HG03175 (cell line): ENCODE results near the gene DDX47.

Experiments
- ATAC-seq: cut with Tn5 transposase; IDR thresholded peaks from one replicate; pipeline ENCODE4 v1.9.1; 2021; ENCODE audit warnings: mild to moderate bottlenecking, moderate library complexity; ENCODE audit not compliant: unreplicated experiment

DDX47 gene

DNA sequence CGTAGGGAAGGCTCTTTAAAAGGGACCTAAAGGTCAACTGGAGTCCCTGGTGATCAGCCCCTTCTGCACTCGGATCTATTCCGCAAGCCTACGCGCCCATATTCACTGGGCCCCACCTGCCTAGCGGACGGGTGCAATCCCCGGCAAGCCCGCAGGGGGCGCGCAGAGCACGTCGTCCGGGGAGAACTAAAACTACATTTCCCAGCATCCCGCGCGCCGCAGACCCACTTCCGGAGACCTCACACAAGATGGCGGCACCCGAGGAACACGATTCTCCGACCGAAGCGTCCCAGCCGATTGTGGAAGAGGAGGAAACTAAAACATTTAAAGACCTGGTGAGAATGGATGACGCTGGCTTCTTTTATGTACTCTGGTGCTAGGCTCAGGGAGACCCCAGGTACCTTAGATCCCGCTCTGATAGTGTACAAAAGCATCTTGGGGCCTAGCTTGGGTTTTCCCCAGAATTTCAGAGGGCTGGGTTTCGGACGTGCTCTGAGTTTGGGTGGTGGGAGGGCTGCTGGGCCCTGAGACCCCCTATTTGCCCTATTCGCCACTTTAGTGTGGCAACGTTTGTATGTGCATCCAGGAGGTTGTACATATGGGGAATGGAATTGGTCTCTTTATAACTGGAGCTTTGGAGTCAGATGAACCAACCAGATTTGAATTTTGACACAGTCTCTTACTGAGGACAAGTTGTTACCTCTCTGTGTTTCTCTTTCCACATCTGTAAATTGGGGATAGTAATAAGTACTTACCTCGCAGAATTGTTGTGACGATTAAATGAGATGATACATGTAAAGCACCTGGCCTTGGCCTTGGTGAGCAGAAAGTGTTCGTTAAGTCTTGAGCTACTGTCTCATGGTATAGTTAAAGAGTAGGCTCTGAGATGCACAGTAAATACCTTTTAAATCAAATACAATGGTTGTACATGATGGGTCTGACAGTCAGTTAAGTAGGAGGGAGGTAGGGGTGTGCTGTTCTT is at the start of gene DDX47:
Gene DDX47 (plus strand): TSS at position 227 of the 982 bp plus-strand sequence. CDS start 22 bp downstream, at position 249.
- ATAC-seq, result peak; percentile 80

DNA sequence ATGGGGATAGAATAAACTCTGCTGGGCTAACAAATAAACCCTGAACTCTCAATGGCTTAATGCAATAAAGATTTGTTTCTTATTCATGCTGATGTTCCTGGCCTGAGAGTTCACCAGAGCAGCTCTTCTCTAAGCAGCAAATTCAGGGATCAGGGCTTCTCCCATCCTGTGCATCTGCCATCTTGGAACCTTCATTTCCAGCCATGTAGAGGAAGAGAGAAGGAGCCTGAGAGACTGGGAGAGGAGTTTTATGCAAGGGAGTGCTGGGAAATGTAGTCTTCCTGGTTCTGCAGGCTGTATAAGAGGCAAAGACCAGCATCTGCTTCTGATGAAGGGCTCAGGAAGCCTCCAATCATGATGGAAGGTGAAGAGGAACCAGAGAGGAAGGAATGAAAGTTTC is 48.3 kb upstream of the DDX47 start:
- ATAC-seq, result no peak

DNA sequence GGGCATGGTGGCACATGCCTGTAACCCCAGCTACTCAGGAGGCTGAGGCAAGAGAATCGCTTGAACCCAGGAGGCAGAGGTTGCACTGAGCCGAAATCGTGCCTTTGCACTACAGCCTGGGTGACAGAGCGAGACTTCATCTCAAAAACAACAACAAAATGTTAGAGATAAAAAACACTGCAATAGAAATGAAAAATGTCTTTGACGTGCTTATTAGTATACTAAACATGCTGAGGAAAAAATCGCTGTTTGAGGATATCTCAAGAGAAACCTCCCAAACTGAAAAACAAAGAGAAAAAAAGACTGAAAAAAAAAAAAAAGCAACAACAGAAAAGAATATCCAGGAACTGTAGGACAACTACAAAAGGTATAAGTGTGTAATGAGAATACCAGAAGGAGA is 42.9 kb upstream of the DDX47 start:
- ATAC-seq, result no peak

- ATAC-seq, result no peak
Observed at GRCh38 chr12:12774791-12775190, 38.4 kb upstream of the DDX47 start.

- ATAC-seq, result no peak
Observed at GRCh38 chr12:12776261-12776660, 36.9 kb upstream of the DDX47 start.

GRCh38 chr12:12777092-12777491 is 36.1 kb upstream of the DDX47 start:
- no peak for ATAC-seq

- no peak for ATAC-seq
Observed at GRCh38 chr12:12779007-12779406, 34.1 kb upstream of the DDX47 start.

GRCh38 chr12:12779529-12779928 is 33.6 kb upstream of the DDX47 start:
- ATAC-seq, result no peak

DNA sequence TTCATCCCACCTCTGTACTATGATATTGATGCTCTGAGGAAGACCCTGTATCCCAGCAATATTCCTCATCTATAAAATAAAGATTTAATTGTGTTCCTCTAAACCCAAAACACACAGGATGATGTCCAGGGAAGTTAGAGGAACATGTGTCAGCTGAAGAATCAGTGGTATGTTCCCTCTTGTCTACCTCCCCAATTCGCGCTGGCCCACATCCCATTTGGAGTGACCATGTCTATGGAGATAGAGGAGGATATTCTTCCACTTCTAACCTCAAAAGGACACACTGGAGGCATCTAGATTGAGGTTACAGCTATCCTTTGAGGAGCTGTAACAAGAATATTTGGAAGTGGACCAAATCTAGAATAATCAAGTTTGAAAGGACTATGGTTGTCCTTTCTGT is 29.0 kb upstream of the DDX47 start:
- no peak for ATAC-seq

DNA sequence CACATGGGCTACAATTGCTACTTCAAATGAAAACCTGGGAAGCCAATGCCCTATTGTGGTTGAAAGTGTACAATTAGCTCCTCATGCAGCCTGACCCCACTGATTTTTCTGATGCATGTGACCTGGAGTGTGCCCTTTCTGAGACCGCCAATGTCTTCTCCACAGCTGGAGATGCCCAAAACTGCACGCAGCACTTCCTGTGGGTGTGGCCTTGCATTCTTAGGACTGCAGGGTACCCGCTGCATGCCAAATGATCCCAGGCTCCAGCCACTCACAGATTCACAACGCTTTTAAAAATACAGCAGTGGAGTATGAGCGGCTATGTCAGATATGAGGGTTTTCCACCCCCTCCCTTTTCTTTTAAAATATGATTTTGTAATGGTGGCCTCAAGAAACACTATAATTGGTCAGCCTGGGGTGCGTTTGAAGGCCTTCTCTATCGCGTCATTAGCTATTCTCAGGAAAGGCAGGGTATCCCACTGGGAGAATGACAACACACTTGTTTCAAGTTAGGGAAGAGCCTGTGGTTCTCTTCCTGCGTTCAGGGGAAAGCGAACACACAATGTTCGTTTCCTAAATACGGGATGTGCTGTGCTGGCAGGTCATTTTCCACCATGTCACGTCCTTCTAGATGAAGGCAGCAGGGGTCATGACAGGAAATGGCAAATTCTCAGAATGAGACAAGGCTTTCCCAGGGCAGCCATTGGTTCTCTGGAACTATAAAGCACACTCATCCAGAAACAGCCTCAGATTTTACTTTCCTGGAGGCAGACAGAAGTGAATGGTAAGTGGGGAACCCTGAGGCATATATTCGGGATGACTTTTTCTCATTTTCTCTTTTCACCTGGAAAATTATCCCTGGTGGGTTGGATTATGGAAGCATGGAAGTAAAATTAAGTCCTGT is 28.0 kb upstream of the DDX47 start, which contains the start of gene APOLD1:
Gene APOLD1 (plus strand): TSS at position 749 of the 904 bp plus-strand sequence. CDS start 33 bp downstream, at position 782.
- ATAC-seq, result no peak

GRCh38 chr12:12786351-12786705 is 26.8 kb upstream of the DDX47 start:
- ATAC-seq, result peak; percentile 2

DNA sequence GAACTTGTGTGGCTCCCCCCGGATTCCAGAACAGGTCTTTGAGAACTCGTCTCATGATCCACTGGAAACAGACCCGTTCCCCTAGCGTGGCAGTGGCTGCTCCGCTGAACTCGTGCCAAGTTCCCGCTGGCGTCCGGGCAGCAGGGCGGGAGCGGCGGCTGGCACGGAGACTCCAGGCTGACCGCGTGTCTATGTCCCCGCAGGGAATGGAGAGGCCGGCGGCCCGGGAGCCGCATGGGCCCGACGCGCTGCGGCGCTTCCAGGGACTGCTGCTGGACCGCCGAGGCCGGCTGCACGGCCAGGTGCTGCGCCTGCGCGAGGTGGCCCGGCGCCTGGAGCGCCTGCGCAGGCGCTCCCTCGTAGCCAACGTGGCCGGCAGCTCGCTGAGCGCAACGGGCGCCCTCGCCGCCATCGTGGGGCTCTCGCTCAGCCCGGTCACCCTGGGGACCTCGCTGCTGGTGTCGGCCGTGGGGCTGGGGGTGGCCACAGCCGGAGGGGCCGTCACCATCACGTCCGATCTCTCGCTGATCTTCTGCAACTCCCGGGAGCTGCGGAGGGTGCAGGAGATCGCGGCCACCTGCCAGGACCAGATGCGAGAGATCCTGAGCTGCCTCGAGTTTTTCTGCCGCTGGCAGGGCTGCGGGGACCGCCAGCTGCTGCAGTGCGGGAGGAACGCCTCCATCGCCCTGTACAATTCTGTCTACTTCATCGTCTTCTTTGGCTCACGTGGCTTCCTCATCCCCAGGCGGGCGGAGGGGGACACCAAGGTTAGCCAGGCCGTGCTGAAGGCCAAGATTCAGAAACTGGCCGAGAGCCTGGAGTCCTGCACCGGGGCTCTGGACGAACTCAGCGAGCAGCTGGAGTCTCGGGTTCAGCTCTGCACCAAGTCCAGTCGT is 26.2 kb upstream of the DDX47 start:
- ATAC-seq, result peak; percentile 87

DNA sequence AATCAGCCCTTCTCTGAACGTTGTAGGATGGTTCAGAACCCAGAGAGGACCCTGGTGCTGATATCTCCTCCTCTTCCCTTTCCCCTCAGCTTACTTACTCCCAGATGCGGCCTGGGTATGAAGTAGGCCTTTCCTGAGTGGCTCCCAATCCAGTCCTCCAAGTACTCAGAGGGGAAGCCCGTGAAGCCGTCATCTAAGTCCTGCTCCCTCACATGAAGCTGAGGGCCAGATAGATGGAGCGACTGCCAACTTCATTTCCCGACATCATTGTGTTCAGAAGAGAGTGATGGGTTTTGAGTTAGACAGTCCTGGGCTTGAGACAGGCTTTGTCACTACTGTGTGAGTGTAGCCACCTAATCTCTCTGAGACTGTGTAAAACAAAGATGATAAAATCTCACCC is 25.0 kb upstream of the DDX47 start:
- no peak for ATAC-seq

GRCh38 chr12:12788675-12789368 is 24.3 kb upstream of the DDX47 start:
- ATAC-seq, result peak; percentile 62

DNA sequence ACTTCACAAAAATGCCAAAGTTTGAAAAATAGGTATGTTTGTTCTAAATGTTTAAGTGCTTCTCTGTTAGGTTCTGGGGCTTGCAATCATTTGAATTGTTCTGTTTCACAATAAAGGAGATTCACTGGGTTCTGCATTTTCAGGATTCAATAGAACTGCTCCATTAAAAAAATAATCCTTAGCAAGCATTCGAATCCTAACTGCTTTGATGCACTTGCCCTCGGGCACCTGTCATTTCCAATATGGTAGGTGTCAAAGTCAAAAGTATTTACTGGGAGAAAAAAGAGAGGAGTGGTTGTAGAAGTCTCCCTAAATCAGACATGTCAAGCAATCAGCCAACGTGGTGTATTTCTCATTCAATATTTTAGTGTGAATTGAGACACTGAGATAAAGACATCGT is 22.2 kb upstream of the DDX47 start:
- ATAC-seq, result no peak

GRCh38 chr12:12791756-12792369 is 21.3 kb upstream of the DDX47 start:
- no peak for ATAC-seq

DNA sequence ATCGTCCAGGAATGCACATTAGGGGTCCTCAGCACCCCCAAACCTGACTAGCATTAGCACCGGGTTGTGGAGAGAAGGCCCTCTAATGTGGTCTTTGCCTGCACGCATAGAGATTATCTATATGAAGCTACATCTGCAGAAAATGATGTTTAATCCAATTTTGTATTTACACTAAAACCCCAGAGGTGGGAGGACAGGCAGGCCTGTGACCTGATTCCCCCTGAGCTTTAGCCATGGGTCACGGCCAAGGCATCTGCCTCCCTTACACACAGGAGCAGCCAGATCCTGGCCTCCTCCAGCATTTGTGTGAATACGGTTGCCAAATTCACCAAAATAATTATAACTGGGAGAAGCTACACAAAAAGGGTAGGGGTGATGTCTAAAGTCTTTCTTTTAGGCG is 20.7 kb upstream of the DDX47 start:
- no peak for ATAC-seq

GRCh38 chr12:12794686-12795085 is 18.5 kb upstream of the DDX47 start:
- ATAC-seq, result no peak

DNA sequence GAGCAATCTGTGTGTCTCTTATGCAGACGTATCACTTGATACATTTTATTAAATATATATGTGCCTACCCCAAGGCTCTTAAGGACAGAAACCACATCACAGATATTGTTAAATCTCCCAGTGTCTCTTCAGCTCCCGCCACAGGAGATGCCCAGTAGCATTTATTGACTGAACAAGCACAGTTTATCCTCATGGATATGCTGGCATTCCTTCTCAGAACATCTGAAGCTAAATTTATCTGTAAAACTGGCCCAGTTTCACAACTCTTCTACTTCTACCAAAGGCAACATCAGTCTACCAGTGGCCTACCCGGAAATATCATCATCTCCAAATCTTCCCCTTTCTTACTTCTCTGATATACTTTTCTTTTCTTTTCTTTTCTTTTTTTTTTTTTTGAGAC is 17.0 kb upstream of the DDX47 start:
- ATAC-seq, result no peak
